ENCODE data around the gene SLC10A1. TPM values are rescaled to one million over a fixed set of nuclear protein-coding genes. Genes with fewer than 3 reads are reported as not detected.

The SLC10A1 gene
- total and polyA plus RNA-seq, 4 donors, result 1.1 to 77.3 (median 60.3) TPM

GRCh38 chr14:69822456-69822855 is 25.4 kb upstream of the SLC10A1 start:
- no peak overlapping the region for H3K9ac ChIP-seq (ENCODE audit: low read depth in 1 of 2, low read length in 2 of 2)
- TF ChIP-seq ZBTB33 (IDR thresholded peaks at IDR 0.05) (no peak), ATF3 (IDR thresholded peaks at IDR 0.05) (no peak), RAD21 (IDR thresholded peaks at IDR 0.05) (no peak), TAF1 (conservative IDR thresholded peaks at IDR 0.05) (no peak), HNF4A (conservative IDR thresholded peaks at IDR 0.05) (no peak), GABPA (IDR thresholded peaks at IDR 0.05 in 1 of 2, conservative IDR thresholded peaks at IDR 0.05 in 1 of 2) (no peak), NR2F2 (IDR thresholded peaks at IDR 0.05) (no peak), FOXA1 (IDR thresholded peaks at IDR 0.05) (no peak), MAX (IDR thresholded peaks at IDR 0.05) (no peak), CTCF (IDR thresholded peaks at IDR 0.05; ENCODE audit: low read depth, low read length, missing input control) (no peak), YY1 (IDR thresholded peaks at IDR 0.05) (no peak), EGR1 (IDR thresholded peaks at IDR 0.05; ENCODE audit: low read depth in 2 of 2) (no peak), RXRA (IDR thresholded peaks at IDR 0.05) (no peak), FOXA2 (IDR thresholded peaks at IDR 0.05) (no peak), HNF4G (IDR thresholded peaks at IDR 0.05) (no peak), SP1 (IDR thresholded peaks at IDR 0.05) (no peak)
- TF ChIP-seq, protein P1, sequence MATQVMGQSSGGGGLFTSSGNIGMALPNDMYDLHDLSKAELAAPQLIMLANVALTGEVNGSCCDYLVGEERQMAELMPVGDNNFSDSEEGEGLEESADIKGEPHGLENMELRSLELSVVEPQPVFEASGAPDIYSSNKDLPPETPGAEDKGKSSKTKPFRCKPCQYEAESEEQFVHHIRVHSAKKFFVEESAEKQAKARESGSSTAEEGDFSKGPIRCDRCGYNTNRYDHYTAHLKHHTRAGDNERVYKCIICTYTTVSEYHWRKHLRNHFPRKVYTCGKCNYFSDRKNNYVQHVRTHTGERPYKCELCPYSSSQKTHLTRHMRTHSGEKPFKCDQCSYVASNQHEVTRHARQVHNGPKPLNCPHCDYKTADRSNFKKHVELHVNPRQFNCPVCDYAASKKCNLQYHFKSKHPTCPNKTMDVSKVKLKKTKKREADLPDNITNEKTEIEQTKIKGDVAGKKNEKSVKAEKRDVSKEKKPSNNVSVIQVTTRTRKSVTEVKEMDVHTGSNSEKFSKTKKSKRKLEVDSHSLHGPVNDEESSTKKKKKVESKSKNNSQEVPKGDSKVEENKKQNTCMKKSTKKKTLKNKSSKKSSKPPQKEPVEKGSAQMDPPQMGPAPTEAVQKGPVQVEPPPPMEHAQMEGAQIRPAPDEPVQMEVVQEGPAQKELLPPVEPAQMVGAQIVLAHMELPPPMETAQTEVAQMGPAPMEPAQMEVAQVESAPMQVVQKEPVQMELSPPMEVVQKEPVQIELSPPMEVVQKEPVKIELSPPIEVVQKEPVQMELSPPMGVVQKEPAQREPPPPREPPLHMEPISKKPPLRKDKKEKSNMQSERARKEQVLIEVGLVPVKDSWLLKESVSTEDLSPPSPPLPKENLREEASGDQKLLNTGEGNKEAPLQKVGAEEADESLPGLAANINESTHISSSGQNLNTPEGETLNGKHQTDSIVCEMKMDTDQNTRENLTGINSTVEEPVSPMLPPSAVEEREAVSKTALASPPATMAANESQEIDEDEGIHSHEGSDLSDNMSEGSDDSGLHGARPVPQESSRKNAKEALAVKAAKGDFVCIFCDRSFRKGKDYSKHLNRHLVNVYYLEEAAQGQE (IDR thresholded peaks at IDR 0.05), result no peak
- no peak overlapping the region for H3K4me3 ChIP-seq (ENCODE audit: low read depth in 1 of 3, low read length in 3 of 3)
- no peaks in the 10 kb centered on the region for H3K36me3 ChIP-seq (ENCODE audit: control insufficient read depth in 4 of 4, insufficient read depth in 3 of 4, low read depth in 1 of 4, low read length in 3 of 4)
- no peak for DNase-seq (ENCODE audit: low spot score)
- no peaks in the 10 kb centered on the region for H3K4me1 ChIP-seq (ENCODE audit: control insufficient read depth in 4 of 4, insufficient read depth in 4 of 4, low read length in 3 of 4)
- WGBS, result 78% methylated on average over 6 of the region's 6 CpGs
- no peak overlapping the region for H3K27ac ChIP-seq (ENCODE audit: low read depth in 1 of 2, low read length in 2 of 2)
- no peaks in the 10 kb centered on the region for H3K27me3 ChIP-seq (ENCODE audit: control insufficient read depth in 4 of 4, insufficient read depth in 4 of 4, low read length in 3 of 4)
- no peaks in the 10 kb centered on the region for H3K9me3 ChIP-seq (ENCODE audit: control insufficient read depth in 4 of 4, low read length in 3 of 4)

DNA sequence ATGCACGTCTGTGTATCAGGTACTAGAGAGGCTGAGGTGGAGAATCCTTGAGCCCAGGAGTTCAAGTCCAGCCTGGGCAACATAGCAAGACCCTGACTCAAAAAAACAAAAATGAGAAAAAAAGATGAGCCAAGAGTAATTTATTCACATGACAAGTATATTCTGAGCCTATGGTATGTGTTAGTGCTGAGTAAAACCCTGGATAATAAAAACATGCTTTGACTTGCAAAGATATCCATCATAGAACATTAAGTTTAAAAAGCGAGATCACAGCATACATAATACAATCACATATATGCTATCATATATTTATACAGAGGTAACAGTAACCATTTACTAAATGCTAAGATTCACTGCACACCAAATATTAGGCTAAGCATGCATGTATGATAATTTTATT is 23.9 kb upstream of the SLC10A1 start:
- H3K9me3 ChIP-seq (ENCODE audit: control insufficient read depth in 4 of 4, low read length in 3 of 4), result no peaks in the 10 kb centered on the region
- no peak for DNase-seq (ENCODE audit: low spot score)
- no peak overlapping the region for H3K9ac ChIP-seq (ENCODE audit: low read depth in 1 of 2, low read length in 2 of 2)
- no peak overlapping the region for H3K4me3 ChIP-seq (ENCODE audit: low read depth in 1 of 3, low read length in 3 of 3)
- no peak overlapping the region for H3K27ac ChIP-seq (ENCODE audit: low read depth in 1 of 2, low read length in 2 of 2)
- no peaks in the 10 kb centered on the region for H3K27me3 ChIP-seq (ENCODE audit: control insufficient read depth in 4 of 4, insufficient read depth in 4 of 4, low read length in 3 of 4)
- H3K4me1 ChIP-seq (ENCODE audit: control insufficient read depth in 4 of 4, insufficient read depth in 4 of 4, low read length in 3 of 4), result no peaks in the 10 kb centered on the region
- WGBS, result 93% methylated on average over 2 of the region's 2 CpGs
- no peaks in the 10 kb centered on the region for H3K36me3 ChIP-seq (ENCODE audit: control insufficient read depth in 4 of 4, insufficient read depth in 3 of 4, low read depth in 1 of 4, low read length in 3 of 4)
- TF ChIP-seq GABPA (IDR thresholded peaks at IDR 0.05 in 1 of 2, conservative IDR thresholded peaks at IDR 0.05 in 1 of 2) (no peak), ZBTB33 (IDR thresholded peaks at IDR 0.05) (no peak), NR2F2 (IDR thresholded peaks at IDR 0.05) (no peak), MAX (IDR thresholded peaks at IDR 0.05) (no peak), RXRA (IDR thresholded peaks at IDR 0.05) (no peak), HNF4A (conservative IDR thresholded peaks at IDR 0.05) (no peak), FOXA1 (IDR thresholded peaks at IDR 0.05) (no peak), FOXA2 (IDR thresholded peaks at IDR 0.05) (no peak)
- TF ChIP-seq, protein P1 (IDR thresholded peaks at IDR 0.05), result no peak
